SK-N-SH (cell line): ENCODE measurements around the gene ENTHD1. TPM values are rescaled to one million over a fixed set of nuclear protein-coding genes. Genes with fewer than 3 reads are reported as not detected.

Source experiments
- CTCF ChIA-PET: fragments of 300-600, 350-600 bp; formaldehyde crosslinking; extraction: SDS; loops from one replicate; lab custom pipeline; 2021; lab: Yijun Ruan, JAX
- POLR2A ChIA-PET: fragments of 350-600 bp; sonication (Branson Sonifier 250); formaldehyde crosslinking; extraction: SDS; loops from one replicate; lab custom pipeline; 2020; ENCODE audit warnings: antibody characterized with exemption, inconsistent platforms; lab: Yijun Ruan, JAX
- DNase-seq: peaks from one replicate; pipeline ENCODE4 v3.0.0; 2012
- H2AFZ ChIP-seq: fragments of 200-600 bp; sonication (generic); 2 replicates; pipeline ENCODE4 v1.8.1; 2016; ENCODE audit warnings: antibody characterized with exemption, mild to moderate bottlenecking, low read depth
- H3F3A ChIP-seq: fragments of 200-600 bp; sonication (generic); replicated peaks from 2 replicates; pipeline ENCODE3; 2016; ENCODE audit warnings: antibody characterized with exemption, mild to moderate bottlenecking; ENCODE audit not compliant: insufficient read depth
- H3K27ac ChIP-seq, 2 experiments: fragments of 200-500 bp in 1 of 2; fragments of 200-600 bp in 1 of 2; sonication (Bioruptor generic) in 1 of 2; sonication (generic), shearing (Covaris generic) in 1 of 2; 2 replicates each; pipeline versions ENCODE4 v1.5.1 to v1.6.1; 2014 to 2016; ENCODE audit warnings: low read depth in 2 of 2, inconsistent platforms in 1 of 2, low read length in 1 of 2, mild to moderate bottlenecking in 1 of 2, mixed read lengths in 1 of 2
- H3K27me3 ChIP-seq: fragments of 200-600 bp; sonication (generic), shearing (Covaris generic); 2 replicates; pipeline ENCODE4 v1.6.1; 2016; ENCODE audit warnings: mixed run types; ENCODE audit not compliant: insufficient read depth
- H3K36me3 ChIP-seq, 2 experiments: fragments of 200-500 bp in 1 of 2; fragments of 200-600 bp in 1 of 2; sonication (Bioruptor generic) in 1 of 2; sonication (generic) in 1 of 2; replicated peaks in 1 of 2; 2 replicates each; pipeline versions ENCODE3 to v1.5.1; 2014 to 2016; ENCODE audit warnings: low read length in 1 of 2, mild to moderate bottlenecking in 1 of 2; ENCODE audit not compliant: insufficient read depth in 2 of 2, control insufficient read depth in 1 of 2
- H3K4me1 ChIP-seq, 2 experiments: fragments of 200-500 bp in 1 of 2; fragments of 200-600 bp in 1 of 2; sonication (Bioruptor generic) in 1 of 2; sonication (generic), shearing (Covaris generic) in 1 of 2; 2 replicates each; pipeline versions ENCODE4 v1.5.1 to v1.6.1; 2014 to 2016; ENCODE audit warnings: low read depth in 1 of 2, low read length in 1 of 2, mixed run types in 1 of 2; ENCODE audit not compliant: insufficient read depth in 2 of 2, control insufficient read depth in 1 of 2
- H3K4me2 ChIP-seq: fragments of 200-600 bp; sonication (generic), shearing (Covaris generic); 2 replicates; pipeline ENCODE4 v1.6.1; 2017; ENCODE audit warnings: mixed run types
- H3K4me3 ChIP-seq, 2 experiments: fragments of 200-500 bp in 1 of 2; fragments of 200-600 bp in 1 of 2; sonication (Bioruptor generic) in 1 of 2; sonication (generic), shearing (Covaris generic) in 1 of 2; 2 replicates each; pipeline versions ENCODE4 v1.5.1 to v1.8.1; 2014 to 2016; ENCODE audit warnings: low read depth in 2 of 2, inconsistent platforms in 1 of 2, low read length in 1 of 2, mild to moderate bottlenecking in 1 of 2, mixed read lengths in 1 of 2, moderate library complexity in 1 of 2
- H3K79me2 ChIP-seq: fragments of 200-600 bp; sonication (generic); 2 replicates; pipeline ENCODE4 v1.8.1; 2017; ENCODE audit warnings: mild to moderate bottlenecking; ENCODE audit not compliant: insufficient read depth
- H3K9ac ChIP-seq: fragments of 200-600 bp; sonication (generic); 2 replicates; pipeline ENCODE4 v1.6.1; 2017; ENCODE audit warnings: mixed run types
- H3K9me2 ChIP-seq: fragments of 200-600 bp; sonication (generic); 2 replicates; pipeline ENCODE4 v1.6.1; 2017; ENCODE audit warnings: mixed run types
- H3K9me3 ChIP-seq: fragments of 200-600 bp; sonication (generic); 2 replicates; pipeline ENCODE4 v1.6.1; 2017; ENCODE audit warnings: mixed run types, mild to moderate bottlenecking, moderate library complexity
- H4K20me1 ChIP-seq: fragments of 200-600 bp; sonication (generic); 2 replicates; pipeline ENCODE4 v1.6.1; 2017; ENCODE audit warnings: mild to moderate bottlenecking, mixed run types; ENCODE audit not compliant: insufficient read depth
- CHD2 ChIP-seq: fragments of 150-350 bp; IDR thresholded peaks from 2 replicates; pipeline ENCODE4 v1.6.1; 2018; ENCODE audit warnings: low read length; ENCODE audit not compliant: partially characterized antibody
- CTCF ChIP-seq: fragments of 200-600 bp; sonication (generic); IDR thresholded peaks from 2 replicates; pipeline ENCODE4 v1.6.1; 2017; ENCODE audit warnings: antibody characterized with exemption, mild to moderate bottlenecking, moderate library complexity
- EP300 ChIP-seq, 2 experiments: IDR thresholded peaks; 2 replicates each; pipeline versions ENCODE4 v1.4.0 to v1.6.1; 2012; ENCODE audit warnings: borderline replicate concordance in 1 of 2, low read depth in 1 of 2, low read length in 1 of 2
- FOSL2 ChIP-seq: IDR thresholded peaks from 2 replicates; pipeline ENCODE4 v1.4.0; 2012; ENCODE audit warnings: low read depth, mild to moderate bottlenecking, moderate library complexity, borderline replicate concordance
- GABPA ChIP-seq: IDR thresholded peaks from 2 replicates; pipeline ENCODE4 v1.4.0; 2012; ENCODE audit warnings: low read depth, mild to moderate bottlenecking
- GATA2 ChIP-seq: sonication (generic); formaldehyde crosslinking; IDR thresholded peaks from 2 replicates; pipeline ENCODE4 v1.5.0; 2020; ENCODE audit warnings: mild to moderate bottlenecking, missing genetic modification reagents
- JUND ChIP-seq: IDR thresholded peaks from 2 replicates; pipeline ENCODE4 v1.4.0; 2012
- MXI1 ChIP-seq: IDR thresholded peaks from 2 replicates; pipeline ENCODE4 v1.6.1; 2012; ENCODE audit warnings: mild to moderate bottlenecking, low read depth, low read length, improper control_type of control experiment
- NFIC ChIP-seq: IDR thresholded peaks from 2 replicates; pipeline ENCODE4 v1.4.0; 2012; ENCODE audit warnings: borderline replicate concordance
- PBX3 ChIP-seq: IDR thresholded peaks from 2 replicates; pipeline ENCODE4; 2012
- POLR2AphosphoS5 ChIP-seq: IDR thresholded peaks from 2 replicates; pipeline ENCODE4 v1.6.1; 2012; ENCODE audit warnings: low read depth, low read length
- RAD21 ChIP-seq: IDR thresholded peaks from 2 replicates; pipeline ENCODE4 v1.6.1; 2012; ENCODE audit warnings: mild to moderate bottlenecking, low read length
- RCOR1 ChIP-seq: fragments of 150-350 bp; IDR thresholded peaks from 2 replicates; pipeline ENCODE4 v1.6.1; 2017; ENCODE audit warnings: antibody characterized with exemption, low read length
- REST ChIP-seq: IDR thresholded peaks from 2 replicates; pipeline ENCODE4 v1.6.1; 2012; ENCODE audit warnings: mild to moderate bottlenecking, low read depth, low read length, moderate library complexity
- SIN3A ChIP-seq: IDR thresholded peaks from 2 replicates; pipeline ENCODE4 v1.6.1; 2012; ENCODE audit warnings: low read depth, mild to moderate bottlenecking, low read length, moderate library complexity, borderline replicate concordance
- TAF1 ChIP-seq: IDR thresholded peaks from 2 replicates; pipeline ENCODE4 v1.6.1; 2012; ENCODE audit warnings: low read depth, mild to moderate bottlenecking, low read length, moderate library complexity, borderline replicate concordance
- USF2 ChIP-seq: fragments of 150-350 bp; IDR thresholded peaks from 2 replicates; pipeline ENCODE4 v1.6.1; 2017; ENCODE audit warnings: antibody characterized with exemption, low read length, low read depth, borderline replicate concordance
- YY1 ChIP-seq: IDR thresholded peaks from 2 replicates; pipeline ENCODE4 v1.4.0; 2012; ENCODE audit warnings: low read depth, mild to moderate bottlenecking
- WGBS: methylation state at CpG from one replicate; pipeline ENCODE4 v1.1.6; 2017; ENCODE audit warnings: low lambda C conversion rate; 5-methylcytosine and 5-hydroxymethylcytosine counted together
- polyA plus RNA-seq, 3 experiments: library from polyadenylated mRNA; depleted of rRNA; stranded (reverse); fragments of >200 nt; gene quantifications; 2 replicates each; pipeline ENCODE4 v1.2.3, GENCODE V29; 2012

The ENTHD1 gene
- polyA plus RNA-seq, 1 of the 3 experiments (the other 2 are of a cell fraction) = not detected

- Histone ChIP-seq H3K79me2 (no peaks in the 10 kb centered on the region), H3K9ac (no peak overlapping the region), H3K9me3 (no peaks in the 10 kb centered on the region), H3K27me3 (no peaks in the 10 kb centered on the region), H3K36me3 (no peaks in the 10 kb centered on the region), H3K27ac (no peak overlapping the region), H3K4me2 (no peak overlapping the region), H3K9me2 (no peaks in the 10 kb centered on the region), H3K4me3 (no peak overlapping the region), H3K4me1 (no peaks in the 10 kb centered on the region), H3F3A (no peaks in the 10 kb centered on the region), H4K20me1 (no peaks in the 10 kb centered on the region), H2AFZ (no peak overlapping the region)
- ChIA-PET CTCF (no interaction called here), POLR2A (no interaction called here)
- no peak for DNase-seq
- TF ChIP-seq CHD2 = no peak
- TF ChIP-seq REST = no peak
- no peak for TF ChIP-seq RAD21
- TF ChIP-seq CTCF = no peak
- TF ChIP-seq PBX3 = no peak
- no peak for TF ChIP-seq GABPA
- no peak for TF ChIP-seq GATA2 (CRISPR knock-in tag)
- no peak for TF ChIP-seq NFIC
- TF ChIP-seq YY1 = no peak
- TF ChIP-seq FOSL2 = no peak
- no peak for TF ChIP-seq MXI1
- WGBS = no CpG with 5 or more reads among the region's 1 CpG
Measured at GRCh38 chr22:39833093-39833492, 60.5 kb downstream of the ENTHD1 start.

- H3K9ac ChIP-seq = no peak overlapping the region
- H2AFZ ChIP-seq = no peak overlapping the region
- no peaks in the 10 kb centered on the region for H3K9me2 ChIP-seq
- 59% methylated on average over 7 of the region's 7 CpGs for WGBS
- no peaks in the 10 kb centered on the region for H3F3A ChIP-seq
- H3K4me1 ChIP-seq = no peaks in the 10 kb centered on the region
- H3K36me3 ChIP-seq = no peaks in the 10 kb centered on the region
- ChIA-PET POLR2A (no interaction called here), CTCF (no interaction called here)
- DNase-seq = no peak
- H3K4me3 ChIP-seq = no peak overlapping the region
- no peaks in the 10 kb centered on the region for H3K79me2 ChIP-seq
- no peak overlapping the region for H3K27ac ChIP-seq
- no peaks in the 10 kb centered on the region for H4K20me1 ChIP-seq
- no peak overlapping the region for H3K4me2 ChIP-seq
- no peaks in the 10 kb centered on the region for H3K9me3 ChIP-seq
- H3K27me3 ChIP-seq = no peaks in the 10 kb centered on the region
- TF ChIP-seq POLR2AphosphoS5 = no peak
- no peak for TF ChIP-seq MXI1
- no peak for TF ChIP-seq EP300 (IDR thresholded peaks at IDR 0.05; ENCODE audit: borderline replicate concordance in 1 of 2, low read depth in 1 of 2, low read length in 1 of 2)
- TF ChIP-seq RCOR1 = no peak
- TF ChIP-seq TAF1 = no peak
- no peak for TF ChIP-seq SIN3A
- TF ChIP-seq REST = no peak
- TF ChIP-seq JUND = no peak
- TF ChIP-seq USF2 = no peak
Measured at GRCh38 chr22:39832627-39833074, 60.9 kb downstream of the ENTHD1 start.
